ENCODE results near the gene ZSCAN25.
A peak's percentile ranks its signal among the peaks of the same experiment; 100 is the strongest.
"Not testable (repeated sequence)": the region's sequence is repeated elsewhere in the genome, so short reads cannot be mapped to it uniquely, and the experiment has no call there.

ZSCAN25 gene

GRCh38 chr7:99617192-99617781 lies 541 bp downstream of the ZSCAN25 start:
- no peak for DNase-seq (ENCODE audit: extremely low read depth in 1 of 2, low read depth in 1 of 2)

- DNase-seq (ENCODE audit: extremely low read depth in 1 of 2, low read depth in 1 of 2), result no peak
These were observed 2.0 kb downstream of the ZSCAN25 start for GRCh38 chr7:99618726-99619125.

GRCh38 chr7:99619571-99620130 lies 2.9 kb downstream of the ZSCAN25 start:
- DNase-seq (ENCODE audit: extremely low read depth in 1 of 2, low read depth in 1 of 2), result no peak

- DNase-seq (ENCODE audit: extremely low read depth in 1 of 2, low read depth in 1 of 2), result no peak
These were observed 4.5 kb downstream of the ZSCAN25 start for GRCh38 chr7:99621271-99621670.

GRCh38 chr7:99622596-99622995 lies 5.8 kb downstream of the ZSCAN25 start:
- DNase-seq (ENCODE audit: extremely low read depth in 1 of 2, low read depth in 1 of 2), result no peak

- DNase-seq (ENCODE audit: extremely low read depth in 1 of 2, low read depth in 1 of 2), result no peak
These were observed 6.4 kb downstream of the ZSCAN25 start for GRCh38 chr7:99623091-99623693.

- DNase-seq (ENCODE audit: extremely low read depth in 1 of 2, low read depth in 1 of 2), result no peak
These were observed 7.1 kb downstream of the ZSCAN25 start for GRCh38 chr7:99623702-99624447.

- DNase-seq (ENCODE audit: extremely low read depth in 1 of 2, low read depth in 1 of 2), result peak; percentile 42 to 47
These were observed 7.7 kb downstream of the ZSCAN25 start for GRCh38 chr7:99624484-99624883.

- no peak for DNase-seq (ENCODE audit: extremely low read depth in 1 of 2, low read depth in 1 of 2)
These were observed 8.6 kb downstream of the ZSCAN25 start for GRCh38 chr7:99625321-99625720.

- no peak for DNase-seq (ENCODE audit: extremely low read depth in 1 of 2, low read depth in 1 of 2)
These were observed 9.2 kb downstream of the ZSCAN25 start for GRCh38 chr7:99625961-99626360.

- DNase-seq (ENCODE audit: extremely low read depth in 1 of 2, low read depth in 1 of 2), result no peak
These were observed 9.9 kb downstream of the ZSCAN25 start for GRCh38 chr7:99626661-99627060.

- no peak for DNase-seq (ENCODE audit: extremely low read depth in 1 of 2, low read depth in 1 of 2)
These were observed 10.8 kb downstream of the ZSCAN25 start for GRCh38 chr7:99627513-99627912.

- DNase-seq (ENCODE audit: extremely low read depth in 1 of 2, low read depth in 1 of 2), result no peak
These were observed 12.0 kb downstream of the ZSCAN25 start for GRCh38 chr7:99628471-99629465.

GRCh38 chr7:99629643-99630042 lies 12.9 kb downstream of the ZSCAN25 start:
- DNase-seq (ENCODE audit: extremely low read depth in 1 of 2, low read depth in 1 of 2), result no peak

GRCh38 chr7:99631295-99632109 lies 14.8 kb downstream of the ZSCAN25 start:
- DNase-seq (ENCODE audit: extremely low read depth in 1 of 2, low read depth in 1 of 2), result no peak

- DNase-seq (ENCODE audit: extremely low read depth in 1 of 2, low read depth in 1 of 2), result not testable (repeated sequence)
These were observed 20.7 kb downstream of the ZSCAN25 start for GRCh38 chr7:99637414-99637813.

- DNase-seq (ENCODE audit: extremely low read depth in 1 of 2, low read depth in 1 of 2), result no peak
These were observed 22.0 kb downstream of the ZSCAN25 start for GRCh38 chr7:99638731-99639130.

- no peak for DNase-seq (ENCODE audit: extremely low read depth in 1 of 2, low read depth in 1 of 2)
These were observed 22.5 kb downstream of the ZSCAN25 start for GRCh38 chr7:99639267-99639666.

- DNase-seq (ENCODE audit: extremely low read depth in 1 of 2, low read depth in 1 of 2), result no peak
These were observed 25.3 kb downstream of the ZSCAN25 start for GRCh38 chr7:99642027-99642426.

GRCh38 chr7:99643464-99643863 lies 26.7 kb downstream of the ZSCAN25 start:
- no peak for DNase-seq (ENCODE audit: extremely low read depth in 1 of 2, low read depth in 1 of 2)
